ENCODE results near the gene SERINC5. TPM values are rescaled to one million over a fixed set of nuclear protein-coding genes. Genes with fewer than 3 reads are reported as not detected.
"Not testable (repeated sequence)": the region's sequence is repeated elsewhere in the genome, so short reads cannot be mapped to it uniquely, and the experiment has no call there.

Gene SERINC5
- total RNA-seq, 1 experiment from 2014 or later, result 128 TPM

DNA sequence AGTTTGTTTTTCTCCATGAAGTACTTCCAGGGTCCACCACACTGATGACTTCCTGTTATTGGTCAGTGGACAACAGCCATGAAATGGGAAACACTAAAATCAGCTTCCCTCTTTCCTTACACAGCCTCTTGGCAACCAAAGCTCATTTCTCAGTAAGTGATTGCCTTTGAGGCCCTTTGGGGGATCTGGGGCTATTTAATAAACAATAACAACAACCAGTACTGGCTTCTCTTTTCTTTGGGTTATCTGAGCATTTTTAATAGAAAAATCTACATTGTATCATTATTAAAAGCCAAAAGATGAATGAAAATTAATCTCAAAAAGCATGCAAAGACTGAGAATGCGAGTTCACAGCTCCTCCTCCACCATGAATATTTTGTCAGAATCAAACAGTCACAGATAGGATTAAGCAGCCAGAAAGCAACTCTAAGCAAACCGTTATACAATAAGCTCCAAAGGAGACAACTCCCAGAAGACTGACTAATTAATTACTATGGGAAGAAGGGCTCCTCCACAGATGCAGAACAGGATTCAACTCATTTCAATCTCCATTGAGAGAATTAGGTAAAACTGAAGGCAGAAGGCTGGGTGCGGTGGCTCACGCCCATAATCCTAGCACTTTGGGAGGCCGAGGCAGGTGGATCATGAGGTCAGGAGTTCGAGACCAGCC lies 68.3 kb downstream of the SERINC5 start (continued):
- TF ChIP-seq, protein P1, sequence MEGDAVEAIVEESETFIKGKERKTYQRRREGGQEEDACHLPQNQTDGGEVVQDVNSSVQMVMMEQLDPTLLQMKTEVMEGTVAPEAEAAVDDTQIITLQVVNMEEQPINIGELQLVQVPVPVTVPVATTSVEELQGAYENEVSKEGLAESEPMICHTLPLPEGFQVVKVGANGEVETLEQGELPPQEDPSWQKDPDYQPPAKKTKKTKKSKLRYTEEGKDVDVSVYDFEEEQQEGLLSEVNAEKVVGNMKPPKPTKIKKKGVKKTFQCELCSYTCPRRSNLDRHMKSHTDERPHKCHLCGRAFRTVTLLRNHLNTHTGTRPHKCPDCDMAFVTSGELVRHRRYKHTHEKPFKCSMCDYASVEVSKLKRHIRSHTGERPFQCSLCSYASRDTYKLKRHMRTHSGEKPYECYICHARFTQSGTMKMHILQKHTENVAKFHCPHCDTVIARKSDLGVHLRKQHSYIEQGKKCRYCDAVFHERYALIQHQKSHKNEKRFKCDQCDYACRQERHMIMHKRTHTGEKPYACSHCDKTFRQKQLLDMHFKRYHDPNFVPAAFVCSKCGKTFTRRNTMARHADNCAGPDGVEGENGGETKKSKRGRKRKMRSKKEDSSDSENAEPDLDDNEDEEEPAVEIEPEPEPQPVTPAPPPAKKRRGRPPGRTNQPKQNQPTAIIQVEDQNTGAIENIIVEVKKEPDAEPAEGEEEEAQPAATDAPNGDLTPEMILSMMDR (IDR thresholded peaks at IDR 0.05), result no peak
- TF ChIP-seq TEAD1 (CRISPR knock-in tag; IDR thresholded peaks at IDR 0.05) (no peak), ZNF232 (CRISPR knock-in tag; IDR thresholded peaks at IDR 0.05) (no peak), NFATC4 (CRISPR knock-in tag; IDR thresholded peaks at IDR 0.05) (no peak)
- TF ChIP-seq, protein P2, sequence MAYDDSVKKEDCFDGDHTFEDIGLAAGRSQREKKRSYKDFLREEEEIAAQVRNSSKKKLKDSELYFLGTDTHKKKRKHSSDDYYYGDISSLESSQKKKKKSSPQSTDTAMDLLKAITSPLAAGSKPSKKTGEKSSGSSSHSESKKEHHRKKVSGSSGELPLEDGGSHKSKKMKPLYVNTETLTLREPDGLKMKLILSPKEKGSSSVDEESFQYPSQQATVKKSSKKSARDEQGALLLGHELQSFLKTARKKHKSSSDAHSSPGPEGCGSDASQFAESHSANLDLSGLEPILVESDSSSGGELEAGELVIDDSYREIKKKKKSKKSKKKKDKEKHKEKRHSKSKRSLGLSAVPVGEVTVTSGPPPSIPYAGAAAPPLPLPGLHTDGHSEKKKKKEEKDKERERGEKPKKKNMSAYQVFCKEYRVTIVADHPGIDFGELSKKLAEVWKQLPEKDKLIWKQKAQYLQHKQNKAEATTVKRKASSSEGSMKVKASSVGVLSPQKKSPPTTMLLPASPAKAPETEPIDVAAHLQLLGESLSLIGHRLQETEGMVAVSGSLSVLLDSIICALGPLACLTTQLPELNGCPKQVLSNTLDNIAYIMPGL (CRISPR knock-in tag; IDR thresholded peaks at IDR 0.05), result no peak

DNA sequence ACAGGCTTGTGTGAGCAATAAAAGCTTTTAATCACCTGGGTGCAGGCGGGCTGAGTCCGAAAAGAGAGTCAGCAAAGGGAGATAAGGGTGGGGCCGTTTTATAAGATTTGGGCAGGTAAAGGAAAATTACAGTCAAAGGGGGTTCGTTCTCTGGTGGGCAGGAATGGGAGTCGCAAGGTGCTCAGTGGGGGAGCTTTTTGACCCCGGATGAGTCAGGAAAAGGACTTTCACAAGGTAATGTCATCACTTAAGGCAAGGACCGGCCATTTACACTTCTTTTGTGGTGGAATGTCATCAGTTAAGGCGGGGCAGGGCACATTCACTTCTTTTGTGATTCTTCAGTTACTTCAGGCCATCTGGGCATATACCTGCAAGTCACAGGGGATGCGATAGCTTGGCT lies 70.3 kb downstream of the SERINC5 start:
- ATAC-seq; H3K27me3 Mint-ChIP-seq (ENCODE audit: low read depth); H3K9me3 Mint-ChIP-seq; H3K36me3 Mint-ChIP-seq: not testable (repeated sequence)
- Mint-ChIP-seq H3K27ac (peak overlapping the region; percentile 98), H3K4me3 (peak overlapping the region; percentile 32), H3K4me1 (peaks cover 91% of the 10 kb centered on the region)
- ChIA-PET POLR2A (interaction anchor here (0.6 to 5.6 kb wide), 6 partner anchors 44 to 743 kb away, joined by 3 to 37 read pairs (median 5); partner anchors contain the start of gene SERINC5), CTCF (interaction anchor here (1.0 to 1.5 kb wide), 6 partner anchors 9 to 94 kb away, joined by 3 to 4 read pairs (median 4); no protein-coding TSS in a partner anchor)
- TF ChIP-seq NFE2L1 (CRISPR knock-in tag; IDR thresholded peaks at IDR 0.05), result peak; percentile 68; the same call in 1 of the 2 replicates
- peak; percentile 83; the same call in 1 of the 2 replicates for TF ChIP-seq TEAD1 (CRISPR knock-in tag; IDR thresholded peaks at IDR 0.05)
- TF ChIP-seq, protein P3, sequence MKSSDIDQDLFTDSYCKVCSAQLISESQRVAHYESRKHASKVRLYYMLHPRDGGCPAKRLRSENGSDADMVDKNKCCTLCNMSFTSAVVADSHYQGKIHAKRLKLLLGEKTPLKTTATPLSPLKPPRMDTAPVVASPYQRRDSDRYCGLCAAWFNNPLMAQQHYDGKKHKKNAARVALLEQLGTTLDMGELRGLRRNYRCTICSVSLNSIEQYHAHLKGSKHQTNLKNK (CRISPR knock-in tag; IDR thresholded peaks at IDR 0.05), result 0 out of 2 replicates have a peak, but pooled peaks have one; percentile 48
- peak; percentile 38 for DNase-seq (ENCODE audit: low spot score)

DNA sequence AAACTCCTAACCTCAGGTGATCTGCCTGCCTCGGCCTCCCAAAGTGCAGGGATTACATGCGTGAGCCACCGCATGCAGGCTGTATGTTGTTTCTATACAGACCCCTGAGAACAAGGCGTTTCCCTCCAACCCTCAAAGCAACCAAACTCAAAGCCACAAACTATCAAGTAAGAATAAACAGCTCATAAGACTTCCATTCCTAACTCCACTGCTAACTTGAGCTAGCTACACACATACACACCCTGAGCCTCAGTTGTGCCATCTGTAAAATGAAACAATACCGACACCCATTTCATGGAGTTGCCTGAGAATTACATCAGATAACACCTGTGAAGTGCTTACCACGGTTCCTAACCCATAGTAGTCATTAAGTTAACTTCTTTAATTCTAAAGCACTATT lies 70.8 kb downstream of the SERINC5 start:
- ATAC-seq (no peak), DNase-seq (ENCODE audit: low spot score) (no peak)
- Mint-ChIP-seq H3K4me1 (peaks cover 91% of the 10 kb centered on the region), H3K27me3 (ENCODE audit: low read depth) (no peaks in the 10 kb centered on the region; the same call in 1 of the 2 replicates), H3K9me3 (no peaks in the 10 kb centered on the region), H3K4me3 (peak overlapping the region; percentile 32), H3K36me3 (peaks cover 6% of the 10 kb centered on the region), H3K27ac (peak overlapping the region; percentile 98)
- no peak for TF ChIP-seq RORB (CRISPR knock-in tag; IDR thresholded peaks at IDR 0.05)
- TF ChIP-seq ZNF317 (CRISPR knock-in tag; IDR thresholded peaks at IDR 0.05; ENCODE audit: borderline replicate concordance, low read depth), result no peak
- no peak for TF ChIP-seq TCF7 (CRISPR knock-in tag; IDR thresholded peaks at IDR 0.05; ENCODE audit: low read depth)
- TF ChIP-seq, protein P4, sequence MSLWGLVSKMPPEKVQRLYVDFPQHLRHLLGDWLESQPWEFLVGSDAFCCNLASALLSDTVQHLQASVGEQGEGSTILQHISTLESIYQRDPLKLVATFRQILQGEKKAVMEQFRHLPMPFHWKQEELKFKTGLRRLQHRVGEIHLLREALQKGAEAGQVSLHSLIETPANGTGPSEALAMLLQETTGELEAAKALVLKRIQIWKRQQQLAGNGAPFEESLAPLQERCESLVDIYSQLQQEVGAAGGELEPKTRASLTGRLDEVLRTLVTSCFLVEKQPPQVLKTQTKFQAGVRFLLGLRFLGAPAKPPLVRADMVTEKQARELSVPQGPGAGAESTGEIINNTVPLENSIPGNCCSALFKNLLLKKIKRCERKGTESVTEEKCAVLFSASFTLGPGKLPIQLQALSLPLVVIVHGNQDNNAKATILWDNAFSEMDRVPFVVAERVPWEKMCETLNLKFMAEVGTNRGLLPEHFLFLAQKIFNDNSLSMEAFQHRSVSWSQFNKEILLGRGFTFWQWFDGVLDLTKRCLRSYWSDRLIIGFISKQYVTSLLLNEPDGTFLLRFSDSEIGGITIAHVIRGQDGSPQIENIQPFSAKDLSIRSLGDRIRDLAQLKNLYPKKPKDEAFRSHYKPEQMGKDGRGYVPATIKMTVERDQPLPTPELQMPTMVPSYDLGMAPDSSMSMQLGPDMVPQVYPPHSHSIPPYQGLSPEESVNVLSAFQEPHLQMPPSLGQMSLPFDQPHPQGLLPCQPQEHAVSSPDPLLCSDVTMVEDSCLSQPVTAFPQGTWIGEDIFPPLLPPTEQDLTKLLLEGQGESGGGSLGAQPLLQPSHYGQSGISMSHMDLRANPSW (CRISPR knock-in tag; conservative IDR thresholded peaks at IDR 0.05; ENCODE audit: low read depth), result no peak
- TF ChIP-seq, protein P5, sequence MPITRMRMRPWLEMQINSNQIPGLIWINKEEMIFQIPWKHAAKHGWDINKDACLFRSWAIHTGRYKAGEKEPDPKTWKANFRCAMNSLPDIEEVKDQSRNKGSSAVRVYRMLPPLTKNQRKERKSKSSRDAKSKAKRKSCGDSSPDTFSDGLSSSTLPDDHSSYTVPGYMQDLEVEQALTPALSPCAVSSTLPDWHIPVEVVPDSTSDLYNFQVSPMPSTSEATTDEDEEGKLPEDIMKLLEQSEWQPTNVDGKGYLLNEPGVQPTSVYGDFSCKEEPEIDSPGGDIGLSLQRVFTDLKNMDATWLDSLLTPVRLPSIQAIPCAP (CRISPR knock-in tag; IDR thresholded peaks at IDR 0.05), result no peak
- 0 out of 2 replicates have a peak, but pooled peaks have one; percentile 25 for TF ChIP-seq GTF2I (CRISPR knock-in tag; conservative IDR thresholded peaks at IDR 0.05)
- TF ChIP-seq CREB1 (CRISPR knock-in tag; IDR thresholded peaks at IDR 0.05), result no peak
- TF ChIP-seq, protein P6, sequence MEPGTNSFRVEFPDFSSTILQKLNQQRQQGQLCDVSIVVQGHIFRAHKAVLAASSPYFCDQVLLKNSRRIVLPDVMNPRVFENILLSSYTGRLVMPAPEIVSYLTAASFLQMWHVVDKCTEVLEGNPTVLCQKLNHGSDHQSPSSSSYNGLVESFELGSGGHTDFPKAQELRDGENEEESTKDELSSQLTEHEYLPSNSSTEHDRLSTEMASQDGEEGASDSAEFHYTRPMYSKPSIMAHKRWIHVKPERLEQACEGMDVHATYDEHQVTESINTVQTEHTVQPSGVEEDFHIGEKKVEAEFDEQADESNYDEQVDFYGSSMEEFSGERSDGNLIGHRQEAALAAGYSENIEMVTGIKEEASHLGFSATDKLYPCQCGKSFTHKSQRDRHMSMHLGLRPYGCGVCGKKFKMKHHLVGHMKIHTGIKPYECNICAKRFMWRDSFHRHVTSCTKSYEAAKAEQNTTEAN (CRISPR knock-in tag; IDR thresholded peaks at IDR 0.05), result 0 out of 2 replicates have a peak, but pooled peaks have one; percentile 14
- TF ChIP-seq ZNF416 (CRISPR knock-in tag; IDR thresholded peaks at IDR 0.05), result no peak
- TF ChIP-seq, protein P7, sequence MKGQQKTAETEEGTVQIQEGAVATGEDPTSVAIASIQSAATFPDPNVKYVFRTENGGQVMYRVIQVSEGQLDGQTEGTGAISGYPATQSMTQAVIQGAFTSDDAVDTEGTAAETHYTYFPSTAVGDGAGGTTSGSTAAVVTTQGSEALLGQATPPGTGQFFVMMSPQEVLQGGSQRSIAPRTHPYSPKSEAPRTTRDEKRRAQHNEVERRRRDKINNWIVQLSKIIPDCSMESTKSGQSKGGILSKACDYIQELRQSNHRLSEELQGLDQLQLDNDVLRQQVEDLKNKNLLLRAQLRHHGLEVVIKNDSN (CRISPR knock-in tag; IDR thresholded peaks at IDR 0.05), result no peak
- ChIA-PET CTCF (interaction anchor here (1.0 to 1.5 kb wide), 5 partner anchors 9 to 93 kb away, joined by 3 to 4 read pairs (median 4); no protein-coding TSS in a partner anchor), POLR2A (interaction anchor here (0.8 to 5.6 kb wide), 4 partner anchors 67 to 72 kb away, joined by 3 to 37 read pairs (median 20); partner anchors contain the start of gene SERINC5)

Measured in WTC11 (cell line).